Mucosa of gallbladder (tissue), 1 donor: ENCODE measurements around the gene PHTF2. TPM values are rescaled to one million over a fixed set of nuclear protein-coding genes. Genes with fewer than 3 reads are reported as not detected.

Source experiments
- DNase-seq: peaks from one replicate; pipeline ENCODE4 v3.0.0-alpha.2; 2020; ENCODE audit warnings: low spot score
- total RNA-seq: library from RNA; stranded (reverse); gene quantifications from one replicate; pipeline ENCODE4 v1.2.1, GENCODE V29; 2021
- donor health status: DM: no; HTN: no; CAD: no.

PHTF2 gene
- total RNA-seq, 1 donor from 2014 or later, result 11.3 TPM

DNA sequence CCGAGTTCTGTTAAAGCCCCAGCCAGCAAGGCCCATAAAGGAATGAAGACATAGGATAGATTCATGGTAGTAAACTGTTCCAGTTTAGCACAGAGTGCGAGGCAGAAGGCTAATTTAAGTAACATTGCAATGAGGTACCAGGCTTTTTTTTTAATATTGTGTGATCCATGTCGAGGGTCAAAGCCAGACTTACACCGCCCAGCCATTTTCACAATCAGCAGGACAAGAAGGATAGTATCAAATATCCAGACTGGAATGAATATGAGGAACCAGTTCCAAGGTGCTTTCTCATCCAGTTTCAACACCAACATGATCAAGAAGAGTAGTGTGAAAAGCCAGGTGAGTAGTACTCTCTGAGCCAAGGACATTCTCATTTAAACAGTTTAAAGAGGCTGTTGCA is 4.6 kb upstream of the PHTF2 start:
- DNase-seq, result no peak

DNA sequence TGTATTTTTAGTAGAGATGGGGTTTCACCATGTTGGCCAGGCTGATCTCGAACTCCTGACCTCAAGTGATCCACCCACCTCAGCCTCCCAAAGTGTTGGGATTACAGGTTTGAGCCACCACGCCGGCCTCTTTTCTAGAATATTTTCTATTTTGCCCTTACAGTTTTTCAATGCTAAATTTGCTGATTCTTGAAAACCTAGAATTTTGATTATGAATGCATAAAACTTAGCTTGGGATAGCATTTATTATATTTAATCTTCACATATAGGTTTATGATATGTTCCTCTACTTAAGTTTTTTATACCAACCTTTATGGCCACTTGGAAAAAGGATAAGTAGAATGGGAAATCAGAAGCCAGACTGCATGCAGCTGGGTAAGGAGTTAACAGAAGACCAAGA is 2.5 kb upstream of the PHTF2 start:
- DNase-seq, result no peak

DNA sequence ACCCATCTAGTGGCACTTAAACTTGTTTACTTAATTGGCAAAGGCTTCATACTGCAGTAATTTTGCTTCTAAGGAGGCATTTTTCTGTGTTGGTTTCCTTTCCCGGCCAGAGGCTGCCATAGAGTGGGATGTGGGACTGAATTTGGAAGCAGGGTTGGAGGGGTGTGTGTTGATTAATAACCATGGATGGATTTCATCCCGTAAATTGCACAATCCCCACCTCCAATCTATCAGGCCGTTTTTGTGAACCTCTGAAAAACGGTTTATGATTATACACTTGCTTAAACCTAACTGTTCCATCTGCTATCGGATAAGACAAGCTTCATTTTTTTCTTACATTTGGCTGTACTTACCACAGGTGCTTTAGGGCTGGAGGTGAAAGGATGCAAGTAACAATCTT is 1.6 kb upstream of the PHTF2 start:
- no peak for DNase-seq

DNA sequence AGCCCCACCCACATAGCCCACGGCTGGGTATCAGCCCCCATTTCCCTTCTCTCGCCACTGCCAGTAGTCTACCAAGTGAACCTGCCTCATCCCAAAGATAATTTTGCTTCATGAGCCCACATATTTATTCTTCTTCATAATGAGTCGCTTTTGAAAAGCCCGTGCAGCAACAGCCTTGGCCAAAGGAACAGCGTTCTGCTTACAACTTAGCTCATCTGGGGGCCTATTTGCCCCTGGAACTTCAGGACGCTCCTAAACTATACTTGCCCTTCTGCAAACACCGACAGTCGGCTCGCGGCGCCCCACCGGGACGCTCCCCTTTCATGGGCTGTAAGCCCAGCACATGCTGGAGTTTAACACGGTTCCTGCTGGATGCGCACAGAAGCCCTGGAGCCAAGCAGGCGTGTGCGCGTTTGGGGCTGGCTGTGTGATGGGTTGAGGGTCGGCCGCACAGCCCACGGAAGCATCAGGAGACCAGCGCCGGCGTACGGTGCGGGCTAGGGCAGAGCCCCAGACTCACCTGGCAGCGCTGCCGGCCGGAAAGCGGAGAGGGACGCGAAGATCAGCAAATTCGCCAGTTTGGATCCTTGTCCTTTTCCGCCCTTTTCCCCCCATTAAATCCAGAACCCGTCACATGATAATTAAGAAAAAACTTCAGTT is 709 bp upstream of the PHTF2 start:
- no peak for DNase-seq

DNA sequence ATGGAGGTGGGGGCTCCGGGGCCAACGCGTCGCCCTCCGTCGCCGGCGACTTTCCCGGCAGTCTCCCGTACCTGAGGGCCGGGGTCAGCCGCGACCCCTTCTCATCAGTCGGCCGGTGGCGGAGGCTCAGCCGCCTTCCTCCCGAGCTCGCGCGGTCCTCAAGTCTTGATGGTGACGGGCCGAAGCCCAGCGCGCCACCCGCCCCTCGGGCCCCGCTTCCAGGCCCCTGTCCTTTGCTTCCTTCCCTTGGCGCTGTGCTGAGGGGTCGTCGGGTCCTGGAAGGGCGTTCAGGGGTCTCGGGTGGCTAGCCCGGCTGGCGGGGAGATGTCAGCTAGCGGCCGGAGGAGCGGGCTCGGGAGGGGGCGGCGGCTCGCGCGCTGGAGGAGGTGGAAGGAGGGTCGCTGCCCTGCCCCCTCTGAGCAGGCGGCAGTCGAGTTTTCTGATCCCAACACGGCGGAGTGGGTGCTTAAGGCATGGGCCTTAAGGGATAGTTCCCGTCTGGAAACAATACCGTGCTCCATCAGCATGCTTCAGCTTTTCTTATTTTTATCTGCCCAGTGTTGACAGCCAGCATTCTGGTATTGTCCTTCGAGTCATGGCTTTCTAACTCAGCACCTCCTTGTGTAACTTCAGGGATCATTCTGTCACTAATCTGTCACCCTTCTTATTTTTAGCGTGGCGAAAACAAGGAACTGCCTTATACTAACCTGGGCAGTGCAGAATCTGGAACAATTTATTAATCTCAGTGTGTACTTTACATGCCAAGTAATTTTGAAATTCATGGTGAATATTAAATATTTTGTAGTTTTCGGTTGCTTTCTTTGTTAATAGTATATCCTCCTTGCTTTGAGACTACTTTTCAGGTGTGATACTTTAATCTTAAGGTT is 748 bp downstream of the PHTF2 start:
- no peak for DNase-seq

DNA sequence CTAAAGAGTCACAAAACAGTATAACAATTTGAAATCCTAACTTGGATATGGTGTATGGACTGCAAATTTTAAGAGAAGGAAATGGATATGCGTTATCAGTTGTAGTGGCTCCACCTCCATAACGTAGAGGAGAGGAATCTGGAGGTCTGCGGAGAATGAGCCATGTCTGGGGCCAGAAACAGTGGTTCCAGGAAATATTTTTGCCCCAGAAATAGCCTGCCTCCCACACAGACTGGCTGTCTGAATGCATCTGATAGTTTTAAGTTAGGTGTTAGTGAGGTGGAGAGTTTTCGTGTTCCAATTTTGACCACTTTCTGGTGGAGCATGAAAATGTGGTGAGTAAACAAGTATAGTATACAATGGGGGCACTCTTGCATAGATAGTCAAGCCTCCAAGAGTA is 1.6 kb downstream of the PHTF2 start:
- no peak for DNase-seq

DNA sequence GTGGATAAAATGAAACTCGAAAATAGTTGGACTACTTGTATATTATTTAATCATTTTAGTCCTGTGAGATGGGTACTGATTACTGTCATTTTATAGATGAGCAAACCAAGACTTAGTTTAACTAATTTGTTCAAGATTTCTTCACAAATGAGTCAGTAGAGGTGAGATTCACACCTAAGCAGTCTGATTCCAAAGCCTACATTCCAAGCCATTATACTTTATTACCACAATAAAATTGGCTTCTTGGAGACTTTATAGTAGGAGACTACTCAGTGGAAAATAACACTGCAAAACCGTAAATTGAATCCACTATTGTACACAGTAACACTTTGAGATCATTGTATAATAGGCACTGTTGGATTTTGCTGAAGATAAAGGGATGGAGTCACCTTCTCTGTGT is 2.2 kb downstream of the PHTF2 start:
- no peak for DNase-seq

DNA sequence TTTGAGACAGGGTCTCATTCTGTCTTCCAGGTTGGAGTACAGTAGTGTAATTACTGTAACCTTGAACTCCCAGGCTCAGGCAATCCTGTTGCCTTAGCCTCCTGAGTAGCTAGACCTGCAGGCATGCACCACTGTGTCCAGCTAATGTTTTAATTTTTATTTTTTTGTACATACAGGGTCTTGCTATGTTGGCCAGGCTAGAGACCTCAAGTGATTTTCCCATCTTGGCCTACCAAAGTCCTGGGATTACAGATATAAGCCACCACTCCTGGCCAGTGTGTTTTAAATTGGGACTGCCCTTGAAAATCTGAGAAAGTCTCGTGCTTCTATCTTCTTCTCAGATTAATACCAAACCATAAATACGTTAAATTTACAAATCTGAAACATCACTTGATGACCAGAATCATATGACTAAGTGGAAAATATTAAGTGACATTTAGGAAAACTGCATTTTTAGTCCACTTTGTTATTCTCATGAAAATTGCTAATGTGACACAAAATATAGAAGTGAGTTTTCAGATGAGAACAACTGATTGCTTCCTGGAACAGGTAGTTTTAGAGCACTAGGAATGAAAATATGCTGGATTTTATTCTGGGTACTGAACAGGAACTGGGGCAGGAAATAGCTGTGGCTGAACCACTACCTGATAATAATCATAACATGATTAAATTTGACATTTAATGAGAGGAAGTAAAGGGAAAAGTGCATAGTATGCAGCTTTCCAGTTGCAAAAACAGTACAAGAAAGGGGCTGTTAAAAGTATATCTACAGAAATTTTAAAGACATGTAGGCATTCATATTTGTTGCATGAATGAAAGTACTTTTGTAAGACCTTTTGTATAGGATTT is 4.2 kb downstream of the PHTF2 start:
- DNase-seq, result no peak

DNA sequence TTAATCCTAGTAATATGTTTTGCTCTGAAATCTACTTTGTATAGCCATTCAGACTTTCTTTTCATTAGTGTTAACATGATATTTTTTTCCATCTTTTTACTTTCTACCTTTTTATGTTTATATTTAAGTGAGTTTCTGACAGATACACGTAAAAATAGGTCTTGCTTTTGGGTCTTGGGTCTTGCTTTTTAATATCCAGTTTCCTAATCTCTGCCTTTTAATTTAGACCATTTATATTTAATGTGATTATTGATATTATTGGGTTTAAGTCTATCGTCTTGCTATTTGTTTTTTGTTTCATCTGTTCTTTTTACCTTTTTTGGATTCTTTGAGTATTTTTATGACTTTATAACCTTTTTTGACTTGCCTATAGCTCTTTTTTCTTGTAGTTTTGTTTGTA is 7.9 kb downstream of the PHTF2 start:
- DNase-seq, result no peak

DNA sequence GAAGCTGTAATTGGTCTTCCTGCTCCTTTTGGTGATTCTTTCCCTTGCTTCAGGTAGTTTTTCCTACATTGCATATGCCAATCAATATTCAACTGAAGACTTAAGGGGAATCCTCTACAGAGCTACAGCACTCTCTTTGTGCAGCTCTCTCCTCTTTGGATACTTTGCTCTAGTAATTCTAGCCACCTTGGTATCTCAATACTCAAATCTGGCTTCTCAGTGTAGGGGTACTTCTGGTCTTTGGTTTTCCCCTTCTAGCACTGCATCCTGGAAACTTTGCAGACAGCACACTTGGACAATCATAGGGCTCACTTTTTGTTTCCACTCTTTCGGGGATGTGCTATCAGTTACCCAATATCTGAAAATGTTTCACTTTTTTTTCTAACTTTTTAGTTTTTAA is 9.9 kb downstream of the PHTF2 start:
- no peak for DNase-seq

DNA sequence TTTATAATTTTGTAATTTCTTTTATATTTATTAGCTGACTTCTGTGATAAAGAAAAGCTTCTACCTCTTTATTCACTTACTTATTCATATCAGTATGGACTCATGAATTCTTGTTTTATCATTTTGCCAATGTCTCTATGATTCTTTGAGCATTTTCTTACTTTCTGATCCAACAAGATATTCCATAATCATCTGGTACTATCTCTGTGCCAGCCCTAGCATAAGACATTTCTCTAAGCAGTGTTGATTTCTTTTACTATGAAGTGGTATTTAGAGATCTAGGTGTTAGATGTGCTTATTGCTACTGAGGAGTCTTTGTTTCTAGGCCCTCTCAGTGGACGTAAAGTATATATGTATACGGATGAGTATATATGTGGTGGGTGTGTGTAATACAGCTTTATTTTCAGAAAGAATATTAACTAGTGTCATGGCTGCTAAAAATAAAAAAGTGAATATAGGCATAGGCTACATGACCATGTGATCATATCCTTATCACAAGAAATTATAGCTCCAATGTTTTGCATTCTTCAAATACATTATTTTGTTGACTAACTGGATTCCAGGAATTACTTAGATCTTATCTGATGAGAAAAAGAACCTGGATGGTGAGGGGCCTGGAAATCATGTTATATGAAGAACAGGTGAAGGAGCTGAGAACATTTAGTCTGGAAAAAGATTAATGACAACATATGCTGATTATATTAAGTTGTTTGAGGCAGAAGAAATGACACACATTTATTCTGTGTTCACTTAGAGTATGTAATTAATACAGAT is 13.1 kb downstream of the PHTF2 start:
- no peak for DNase-seq

DNA sequence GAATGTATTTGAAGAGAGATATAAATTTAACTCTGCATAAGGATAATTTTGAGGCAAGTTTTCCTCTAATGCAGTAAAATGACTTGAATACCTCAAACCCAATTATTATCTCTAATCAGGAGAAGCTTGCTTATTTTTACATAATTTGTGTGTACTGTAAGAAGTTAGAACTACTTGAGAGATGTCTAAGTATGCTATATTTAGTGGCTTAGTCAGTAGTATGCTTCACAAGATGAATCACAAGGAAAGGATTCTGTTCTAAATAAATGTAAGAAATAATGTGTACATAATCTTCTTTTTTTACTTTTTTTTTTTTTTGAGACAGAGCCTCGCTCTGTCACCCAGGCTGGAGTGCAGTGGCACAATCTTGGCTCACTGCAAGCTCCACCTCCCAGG is 13.7 kb downstream of the PHTF2 start:
- DNase-seq, result no peak

DNA sequence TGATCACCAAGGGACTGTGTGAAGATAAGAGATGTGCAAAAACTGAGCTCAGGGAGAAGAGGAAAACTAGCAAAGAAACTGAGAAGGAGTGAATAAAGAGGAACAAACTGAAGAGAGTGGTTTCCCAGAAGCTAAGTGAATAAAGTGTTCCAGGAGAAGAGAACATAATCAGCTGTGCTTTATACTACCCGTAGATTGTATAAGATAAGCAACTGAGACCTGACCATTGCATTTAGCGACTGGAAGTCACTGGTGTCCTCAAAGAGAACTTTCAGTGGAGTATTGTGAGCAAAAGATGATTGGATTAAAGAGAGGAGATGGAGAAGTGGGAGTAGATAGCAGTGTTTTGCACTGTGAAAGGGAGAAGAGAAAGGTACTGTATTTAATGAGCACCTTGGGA is 14.6 kb downstream of the PHTF2 start:
- DNase-seq, result no peak

DNA sequence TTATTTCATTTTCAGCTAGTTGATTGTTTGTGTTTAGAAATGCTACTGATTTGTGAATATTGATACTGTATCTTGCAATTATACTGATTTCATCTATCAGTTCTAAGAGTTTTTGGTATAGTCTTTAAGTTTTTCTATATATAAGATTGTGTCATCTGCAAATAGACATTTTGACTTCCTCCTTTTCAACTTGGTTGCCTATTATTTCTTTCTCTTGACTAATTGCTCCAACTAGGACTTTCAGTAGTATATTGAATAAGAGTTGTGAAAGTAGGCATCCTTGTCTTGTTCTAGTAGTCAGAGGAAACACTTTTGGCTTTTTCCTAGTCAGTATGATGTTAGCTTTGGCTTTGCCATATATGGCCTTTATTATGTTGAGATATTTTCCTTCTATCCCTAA is 20.4 kb downstream of the PHTF2 start:
- DNase-seq, result no peak

DNA sequence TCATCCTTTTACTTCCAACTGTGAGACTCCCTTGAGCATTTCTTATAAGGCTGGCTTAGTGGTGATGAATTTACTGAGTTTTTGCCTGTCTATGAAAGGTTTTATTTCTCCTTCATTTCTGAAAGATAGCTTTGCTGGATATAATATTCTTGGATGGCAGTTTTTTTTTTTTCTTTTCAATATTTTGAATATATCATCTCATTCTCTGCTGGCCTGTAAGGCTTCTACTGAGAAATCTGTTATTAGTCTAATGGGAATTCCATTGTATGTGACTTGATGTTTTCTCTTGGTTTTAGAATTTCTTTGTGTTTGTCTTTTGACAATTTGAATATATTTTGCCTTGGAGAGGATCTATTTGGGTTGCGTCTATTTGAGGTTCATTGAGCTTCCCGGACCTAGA is 22.4 kb downstream of the PHTF2 start:
- no peak for DNase-seq

DNA sequence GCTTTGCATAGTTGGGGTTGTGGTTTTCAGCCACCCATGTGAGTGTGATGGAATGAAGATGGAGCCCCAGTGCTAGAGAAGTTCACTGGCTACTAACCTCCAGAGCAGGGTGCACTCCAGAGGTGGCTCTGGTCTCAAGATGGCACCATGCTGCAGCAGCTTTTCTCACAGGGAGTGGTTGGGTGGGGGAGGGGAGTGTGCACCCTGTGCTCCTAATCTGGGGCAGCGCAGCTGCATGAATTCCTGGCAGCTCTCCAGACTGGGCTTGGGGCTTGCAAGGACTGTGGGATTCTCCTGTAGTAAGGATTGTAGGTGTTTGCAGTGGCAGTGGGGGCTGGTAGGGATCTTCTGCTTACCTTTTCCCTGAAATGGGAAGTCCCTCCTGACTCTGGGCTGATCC is 23.7 kb downstream of the PHTF2 start:
- no peak for DNase-seq

DNA sequence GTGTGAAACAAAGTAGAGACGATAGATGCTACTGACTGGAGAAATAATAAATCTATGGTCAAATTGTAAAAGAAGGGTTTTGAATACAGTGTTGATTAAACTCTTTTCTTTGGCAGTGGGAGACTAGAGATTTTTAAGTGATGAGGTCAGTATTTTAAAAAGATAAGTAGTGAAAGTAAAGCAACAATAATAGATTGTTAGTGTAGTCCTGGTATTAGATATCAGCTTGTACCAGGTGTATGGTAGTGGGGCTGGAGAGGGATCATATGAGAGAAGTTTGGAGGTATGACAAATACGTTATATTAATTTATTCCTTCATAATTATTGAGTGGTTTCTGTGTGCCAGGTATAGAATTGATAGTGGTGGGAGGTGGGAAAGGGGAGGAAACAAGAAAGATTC is 25.2 kb downstream of the PHTF2 start:
- no peak for DNase-seq

DNA sequence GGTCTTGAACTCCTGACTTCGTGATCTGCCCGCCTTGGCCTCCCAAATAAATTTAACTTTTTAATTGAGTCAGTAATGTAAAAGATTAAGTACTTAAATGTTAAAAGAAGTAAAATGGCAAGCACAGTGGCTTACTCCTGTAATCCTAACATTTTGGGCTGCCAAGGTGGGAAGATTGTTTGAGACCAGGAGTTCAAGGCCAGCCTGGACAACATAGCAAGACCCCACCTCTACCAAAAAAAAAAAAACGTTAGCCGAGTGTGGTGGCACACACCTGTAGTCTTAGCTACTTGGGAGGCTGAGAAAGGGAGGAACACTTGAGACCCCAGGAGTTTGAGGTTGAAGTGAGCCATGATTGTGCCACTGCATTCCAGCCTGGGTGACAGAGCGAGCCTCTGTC is 26.1 kb downstream of the PHTF2 start:
- DNase-seq, result no peak

DNA sequence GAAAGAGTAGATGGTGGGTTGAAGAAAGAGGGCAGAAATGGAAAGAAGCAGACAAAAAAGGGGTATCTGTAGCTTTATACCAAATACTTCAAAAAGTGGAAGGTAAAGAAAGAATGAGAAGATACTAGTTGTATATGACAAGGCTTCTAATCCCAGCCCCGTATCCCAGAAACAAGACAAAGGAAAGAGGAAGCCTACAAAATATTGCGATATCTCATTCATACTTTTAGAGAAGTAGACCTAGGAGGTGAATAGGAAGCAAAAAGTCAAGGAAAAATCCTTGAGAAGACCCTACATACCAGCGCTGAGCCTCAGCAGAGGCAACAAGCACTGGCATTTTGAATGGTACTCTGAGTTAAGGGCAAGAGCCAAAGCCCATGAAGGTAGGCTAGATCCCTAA is 26.6 kb downstream of the PHTF2 start:
- no peak for DNase-seq

DNA sequence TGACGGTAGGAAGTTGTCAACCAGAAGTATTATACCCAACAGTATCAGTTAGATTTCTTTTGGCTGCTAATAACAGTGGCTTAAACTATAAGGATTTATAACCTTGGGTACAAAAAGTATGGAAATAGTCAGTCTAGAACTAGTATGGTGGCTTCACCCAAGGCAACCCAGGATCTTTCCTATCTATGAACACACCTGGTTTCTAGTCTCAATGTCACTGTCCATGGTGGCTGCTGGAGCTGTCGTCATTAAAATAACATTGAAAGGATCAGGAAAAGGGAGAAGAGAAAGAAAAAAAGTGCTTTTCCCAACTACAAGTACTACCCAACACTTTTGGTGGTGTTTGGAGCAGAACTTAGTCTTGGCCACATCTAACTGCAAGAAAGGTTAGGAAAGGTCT is 27.7 kb downstream of the PHTF2 start:
- no peak for DNase-seq

DNA sequence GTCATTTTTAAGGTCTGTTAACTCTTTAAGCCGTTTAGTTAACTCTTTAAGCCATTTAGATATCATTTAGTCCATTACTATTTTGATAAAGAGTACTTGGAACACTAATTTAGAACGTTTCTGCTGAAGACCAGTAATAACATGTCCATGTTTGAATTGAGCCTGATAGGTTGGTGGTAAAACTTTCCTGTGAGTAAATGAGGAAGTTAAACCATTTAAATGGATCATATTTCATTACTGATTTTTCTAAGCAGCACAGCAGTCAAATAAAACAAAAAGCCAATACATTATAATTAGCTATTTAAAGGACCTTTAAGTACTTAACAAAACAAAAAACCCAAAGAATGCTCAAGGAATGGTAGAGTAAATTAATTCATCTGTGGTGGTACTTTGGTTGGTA is 29.4 kb downstream of the PHTF2 start:
- DNase-seq, result no peak
